ENCODE data around the gene OGN. TPM values are rescaled to one million over a fixed set of nuclear protein-coding genes. Genes with fewer than 3 reads are reported as not detected.

Gene OGN
- total RNA-seq, 2 experiments from 2014 or later = not detected

DNA sequence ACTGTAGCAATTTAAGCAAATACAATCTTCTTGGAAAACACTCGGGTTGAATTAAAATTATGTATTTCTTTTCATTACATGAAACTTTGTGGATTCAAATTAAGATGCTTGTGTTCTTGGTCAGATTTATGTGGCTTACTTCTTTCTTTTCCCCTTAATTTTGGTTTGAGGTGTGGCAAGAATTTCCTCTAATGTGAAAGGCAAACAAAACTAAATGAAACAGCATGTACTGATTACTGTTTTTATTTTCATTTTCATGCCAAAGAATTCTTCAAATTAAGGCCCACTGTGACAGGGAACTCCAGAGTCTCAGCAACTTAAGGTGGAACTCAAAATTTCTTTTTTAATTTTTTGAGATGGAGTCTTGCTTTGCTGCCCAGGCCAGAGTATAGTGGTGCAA lies 20.0 kb upstream of the OGN start, which contains the start of gene OMD:
Gene OMD (minus strand): TSS at position 132 of the 400 bp plus-strand sequence. CDS start 6,913 bp downstream, outside the sequence.
- no peaks in the 10 kb centered on the region for H4K20me1 ChIP-seq (ENCODE audit: insufficient read depth, low read length)
- BruUV-seq (replicated peaks) = no TSS peak
- CTCF ChIA-PET (ENCODE audit: unreplicated experiment) = no interaction called here

DNA sequence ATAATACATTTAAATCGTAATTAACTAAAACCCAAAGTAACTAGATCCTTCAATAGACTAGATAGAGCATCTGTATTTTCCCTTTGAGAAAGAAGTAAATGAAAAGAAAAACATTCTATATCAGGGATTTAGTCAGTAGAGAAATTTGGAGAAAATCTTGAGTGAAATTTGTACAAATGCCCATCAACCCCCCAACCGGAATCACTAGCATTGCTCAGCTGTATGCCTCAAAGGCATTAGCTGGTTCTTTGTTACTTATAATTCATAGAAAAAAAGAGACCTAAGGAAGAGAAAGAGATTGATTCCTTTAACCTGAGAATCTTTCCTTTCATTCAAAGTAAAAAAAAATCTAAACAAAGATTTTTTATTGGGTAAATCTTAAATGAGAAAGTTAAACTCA lies 19.2 kb upstream of the OGN start:
- Histone ChIP-seq H3K4me3 (ENCODE audit: low read depth, low read length, poor library complexity, severe bottlenecking) (no peak overlapping the region), H3K4me1 (ENCODE audit: insufficient read depth, low read length, poor library complexity, severe bottlenecking) (no peaks in the 10 kb centered on the region), H3K9me2 (ENCODE audit: insufficient read depth, low read length) (no peaks in the 10 kb centered on the region), H4K20me1 (ENCODE audit: insufficient read depth, low read length) (no peaks in the 10 kb centered on the region), H3K4me2 (ENCODE audit: low read length) (no peak overlapping the region), H2AFZ (ENCODE audit: low read length) (no peak overlapping the region), H3K27ac (ENCODE audit: low read depth, low read length, poor library complexity, severe bottlenecking) (no peak overlapping the region), H3K79me2 (ENCODE audit: insufficient read depth, low read depth, low read length) (no peaks in the 10 kb centered on the region), H3K36me3 (ENCODE audit: insufficient read depth, low read length) (no peaks in the 10 kb centered on the region), H3K9me3 (ENCODE audit: low read length) (no peaks in the 10 kb centered on the region)
- CTCF ChIA-PET (ENCODE audit: unreplicated experiment) = no interaction called here
- TF ChIP-seq EZH2phosphoT487 (IDR thresholded peaks at IDR 0.05; ENCODE audit: borderline replicate concordance, low read depth, low read length) (no peak), CTCF (conservative IDR thresholded peaks at IDR 0.05; ENCODE audit: low read length) (no peak)
- no TSS peak for BruUV-seq (replicated peaks)
- POLR2A ChIA-PET = no interaction called here
- intact Hi-C loops (cut with micrococcal nuclease; ENCODE audit: unreplicated experiment) = no loop called here
- no peak for DNase-seq (ENCODE audit: low spot score)

More for the DNA sequence above, 20.0 kb upstream of the OGN start, which contains the start of gene OMD:
- Histone ChIP-seq H3K79me2 (ENCODE audit: insufficient read depth, low read depth, low read length) (no peaks in the 10 kb centered on the region), H3K9me3 (ENCODE audit: low read length) (no peaks in the 10 kb centered on the region), H2AFZ (ENCODE audit: low read length) (no peak within 1 kb of the TSS), H3K36me3 (ENCODE audit: insufficient read depth, low read length) (no peaks in the 10 kb centered on the region), H3K27ac (ENCODE audit: low read depth, low read length, poor library complexity, severe bottlenecking) (no peak within 1 kb of the TSS), H3K4me2 (ENCODE audit: low read length) (no peak within 1 kb of the TSS), H3K4me3 (ENCODE audit: low read depth, low read length, poor library complexity, severe bottlenecking) (no peak within 1 kb of the TSS), H3K9me2 (ENCODE audit: insufficient read depth, low read length) (no peaks in the 10 kb centered on the region), H3K4me1 (ENCODE audit: insufficient read depth, low read length, poor library complexity, severe bottlenecking) (no peaks in the 10 kb centered on the region)
- DNase-seq (ENCODE audit: low spot score) = no peak
- POLR2A ChIA-PET = no interaction called here
- intact Hi-C loops (cut with micrococcal nuclease; ENCODE audit: unreplicated experiment) = no loop called here
- TF ChIP-seq EZH2phosphoT487 (IDR thresholded peaks at IDR 0.05; ENCODE audit: borderline replicate concordance, low read depth, low read length) (no peak), CTCF (conservative IDR thresholded peaks at IDR 0.05; ENCODE audit: low read length) (no peak)

DNA sequence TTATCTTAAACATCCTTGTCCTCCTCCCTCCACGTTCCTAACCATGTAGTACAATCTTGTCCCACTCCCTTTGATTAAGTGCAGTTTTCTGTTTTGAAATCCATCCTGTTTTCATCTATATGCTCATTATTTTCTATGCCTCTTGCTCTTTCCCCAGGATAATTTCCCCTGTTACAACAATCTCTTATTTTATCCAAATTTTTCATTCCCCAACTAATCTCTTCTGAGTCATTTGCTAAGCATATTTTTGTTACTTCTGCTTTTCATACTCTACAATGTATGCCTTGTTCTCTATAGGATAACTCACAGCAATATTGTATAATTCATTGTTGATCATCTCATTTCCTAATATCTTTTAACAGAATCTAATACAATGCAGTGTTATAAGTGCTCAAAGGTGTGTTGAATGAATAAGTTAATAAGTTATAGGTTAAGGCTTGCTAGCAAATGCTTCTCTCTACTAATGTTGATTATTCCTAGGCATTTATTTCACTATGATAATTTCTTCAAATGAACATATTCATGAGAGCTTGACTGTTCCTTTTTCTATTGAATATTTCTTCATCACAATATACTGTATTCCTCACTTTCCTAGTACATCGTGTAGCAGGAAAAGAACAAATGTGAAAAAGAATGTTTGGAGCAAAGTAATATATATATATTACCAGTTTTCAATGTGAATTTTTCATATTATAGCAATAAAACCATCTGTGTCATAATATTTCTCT lies 18.4 kb upstream of the OGN start:
- H3K9me2 ChIP-seq (ENCODE audit: insufficient read depth, low read length) = no peaks in the 10 kb centered on the region
- no peaks in the 10 kb centered on the region for H4K20me1 ChIP-seq (ENCODE audit: insufficient read depth, low read length)
- no peaks in the 10 kb centered on the region for H3K4me1 ChIP-seq (ENCODE audit: insufficient read depth, low read length, poor library complexity, severe bottlenecking)
- no TSS peak for BruUV-seq (replicated peaks)
- TF ChIP-seq EZH2phosphoT487 (IDR thresholded peaks at IDR 0.05; ENCODE audit: borderline replicate concordance, low read depth, low read length) (no peak), CTCF (conservative IDR thresholded peaks at IDR 0.05; ENCODE audit: low read length) (no peak)
- H3K36me3 ChIP-seq (ENCODE audit: insufficient read depth, low read length) = no peaks in the 10 kb centered on the region
- H3K79me2 ChIP-seq (ENCODE audit: insufficient read depth, low read depth, low read length) = no peaks in the 10 kb centered on the region
- no peak overlapping the region for H2AFZ ChIP-seq (ENCODE audit: low read length)
- H3K4me2 ChIP-seq (ENCODE audit: low read length) = no peak overlapping the region
- DNase-seq (ENCODE audit: low spot score) = no peak
- H3K27ac ChIP-seq (ENCODE audit: low read depth, low read length, poor library complexity, severe bottlenecking) = no peak overlapping the region
- no peak overlapping the region for H3K4me3 ChIP-seq (ENCODE audit: low read depth, low read length, poor library complexity, severe bottlenecking)
- no peaks in the 10 kb centered on the region for H3K9me3 ChIP-seq (ENCODE audit: low read length)
- ChIA-PET POLR2A (no interaction called here), CTCF (ENCODE audit: unreplicated experiment) (no interaction called here)
- intact Hi-C loops (cut with micrococcal nuclease; ENCODE audit: unreplicated experiment) = no loop called here
